ENCODE results near the gene COL4A1.

The COL4A1 gene

GRCh38 chr13:110216398-110217041 is 90.4 kb downstream of the COL4A1 start:
- DNase-seq = no peak

GRCh38 chr13:110216006-110216397 is 91.0 kb downstream of the COL4A1 start:
- DNase-seq = no peak

- DNase-seq = no peak
Measured at GRCh38 chr13:110215606-110216005, 91.4 kb downstream of the COL4A1 start.

GRCh38 chr13:110214637-110215036 is 92.3 kb downstream of the COL4A1 start:
- DNase-seq = no peak

GRCh38 chr13:110213461-110214074 is 93.4 kb downstream of the COL4A1 start:
- no peak for DNase-seq

GRCh38 chr13:110212529-110212928 is 94.4 kb downstream of the COL4A1 start:
- no peak for DNase-seq

- DNase-seq = no peak
Measured at GRCh38 chr13:110211735-110212134, 95.2 kb downstream of the COL4A1 start.

- DNase-seq = no peak
Measured at GRCh38 chr13:110211046-110211445, 95.9 kb downstream of the COL4A1 start.

GRCh38 chr13:110210604-110210985 is 96.4 kb downstream of the COL4A1 start:
- no peak for DNase-seq

- no peak for DNase-seq
Measured at GRCh38 chr13:110209950-110210603, 96.9 kb downstream of the COL4A1 start.

GRCh38 chr13:110208116-110208515 is 98.8 kb downstream of the COL4A1 start:
- no peak for DNase-seq

GRCh38 chr13:110206996-110207395 is 100.0 kb downstream of the COL4A1 start:
- no peak for DNase-seq

GRCh38 chr13:110206185-110206584 is 100.8 kb downstream of the COL4A1 start:
- DNase-seq = no peak

- no peak for DNase-seq
Measured at GRCh38 chr13:110201114-110201513, 105.8 kb downstream of the COL4A1 start.

GRCh38 chr13:110200276-110200870 is 106.6 kb downstream of the COL4A1 start:
- DNase-seq = no peak

- DNase-seq = no peak
Measured at GRCh38 chr13:110199046-110199831, 107.7 kb downstream of the COL4A1 start.

- no peak for DNase-seq
Measured at GRCh38 chr13:110197471-110197870, 109.5 kb downstream of the COL4A1 start.

- DNase-seq = no peak
Measured at GRCh38 chr13:110197026-110197425, 109.9 kb downstream of the COL4A1 start.

- no peak for DNase-seq
Measured at GRCh38 chr13:110195547-110196485, 111.1 kb downstream of the COL4A1 start.

- no peak for DNase-seq
Measured at GRCh38 chr13:110194451-110194850, 112.5 kb downstream of the COL4A1 start.

- no peak for DNase-seq
Measured at GRCh38 chr13:110193491-110193890, 113.5 kb downstream of the COL4A1 start.

GRCh38 chr13:110192472-110192871 is 114.5 kb downstream of the COL4A1 start:
- no peak for DNase-seq

Measured in activated CD4-positive, alpha-beta T cell treated with anti-CD3 and anti-CD28 coated beads, Interleukin-2, amount 50 U/mL, for 4 hours (primary cell).